SJSA1 (cell line): ENCODE measurements around the gene FAM72A. TPM values are rescaled to one million over a fixed set of nuclear protein-coding genes. Genes with fewer than 3 reads are reported as not detected.
A peak's percentile ranks its signal among the peaks of the same experiment; 100 is the strongest.
"Not testable (repeated sequence)": the region's sequence is repeated elsewhere in the genome, so short reads cannot be mapped to it uniquely, and the experiment has no call there.

ENCODE experiments used
- DNase-seq, 2 experiments: peaks; one replicate each; pipeline ENCODE4 v3.0.0-alpha.2; 2015 to 2020; ENCODE audit warnings: low spot score in 2 of 2, low read depth in 1 of 2
- H3K27ac ChIP-seq: fragments of 250-450 bp; sonication (Bioruptor Pico); 2 replicates; pipeline ENCODE4 v1.5.1; 2020; ENCODE audit warnings: mild to moderate bottlenecking, moderate library complexity
- H3K27me3 ChIP-seq: fragments of 250-450 bp; sonication (Bioruptor Pico); replicated peaks from 2 replicates; pipeline ENCODE4 v1.5.1; 2020; ENCODE audit warnings: mild to moderate bottlenecking, moderate library complexity
- H3K36me3 ChIP-seq: fragments of 250-450 bp; sonication (Bioruptor Pico); 2 replicates; pipeline ENCODE4 v1.5.1; 2020; ENCODE audit warnings: mild to moderate bottlenecking
- H3K4me1 ChIP-seq: fragments of 250-450 bp; sonication (Bioruptor Pico); replicated peaks from 2 replicates; pipeline ENCODE4 v1.6.1; 2021; ENCODE audit warnings: mild to moderate bottlenecking
- H3K4me3 ChIP-seq: fragments of 250-450 bp; sonication (Bioruptor Pico); 2 replicates; pipeline ENCODE4 v1.5.1; 2020; ENCODE audit warnings: mild to moderate bottlenecking
- H3K9me3 ChIP-seq: fragments of 250-450 bp; sonication (Bioruptor Pico); replicated peaks from 2 replicates; pipeline ENCODE4 v1.5.1; 2020; ENCODE audit warnings: mild to moderate bottlenecking
- total RNA-seq: library from RNA; depleted of rRNA; stranded (reverse); fragments of >200 nt; shearing (Covaris generic); gene quantifications from 2 replicates; pipeline ENCODE4 v1.2.3, GENCODE V29; 2014

Gene FAM72A
- total RNA-seq, 1 experiment from 2014 or later: 7.2 TPM

GRCh38 chr1:206195182-206195581 is 7.5 kb downstream of the FAM72A start:
- not testable (repeated sequence) for H3K9me3 ChIP-seq, DNase-seq, H3K36me3 ChIP-seq, H3K4me1 ChIP-seq, H3K4me3 ChIP-seq, H3K27ac ChIP-seq, H3K27me3 ChIP-seq

DNA sequence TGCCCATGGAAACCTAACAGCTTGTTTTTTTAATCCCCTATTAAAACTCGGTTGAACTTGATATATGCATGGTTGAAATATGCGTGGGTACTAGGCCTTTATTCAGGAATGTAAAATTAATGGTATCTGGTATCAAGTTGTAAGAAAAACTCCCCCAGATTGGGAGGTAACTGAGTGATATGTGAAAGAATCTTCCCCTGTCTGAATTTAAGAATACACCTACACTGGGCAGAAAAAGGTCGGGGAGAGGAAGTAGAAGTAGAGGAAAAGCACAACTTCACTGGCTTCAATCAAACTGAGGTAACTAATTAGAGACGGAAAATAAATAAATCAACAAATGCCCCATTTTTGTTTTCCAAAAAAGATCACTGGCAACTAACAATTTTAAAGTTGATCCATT is 15.8 kb downstream of the FAM72A start:
- not testable (repeated sequence) for H3K27me3 ChIP-seq, H3K4me1 ChIP-seq, H3K27ac ChIP-seq, H3K4me3 ChIP-seq, H3K36me3 ChIP-seq, DNase-seq, H3K9me3 ChIP-seq

DNA sequence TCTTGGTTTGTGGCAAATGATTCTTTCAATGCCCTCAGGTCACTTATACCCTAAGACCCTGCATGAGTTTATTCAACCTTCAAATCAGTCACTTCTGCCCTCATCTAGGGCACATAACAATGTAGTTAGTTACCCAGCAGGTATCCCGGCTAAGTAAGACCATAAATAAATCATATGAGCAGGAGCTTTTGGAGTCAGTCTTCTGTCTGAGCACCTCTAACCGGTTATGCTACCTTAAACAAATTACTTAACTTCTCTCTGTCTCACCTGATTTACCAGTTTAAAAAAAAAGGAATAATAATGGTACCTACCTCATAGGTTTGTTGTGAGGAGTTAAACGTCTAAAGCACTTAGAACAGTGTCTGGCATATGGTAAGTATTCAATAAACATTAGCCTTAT is 16.9 kb downstream of the FAM72A start:
- not testable (repeated sequence) for H3K27ac ChIP-seq, H3K4me3 ChIP-seq, H3K4me1 ChIP-seq, DNase-seq, H3K9me3 ChIP-seq, H3K36me3 ChIP-seq, H3K27me3 ChIP-seq

DNA sequence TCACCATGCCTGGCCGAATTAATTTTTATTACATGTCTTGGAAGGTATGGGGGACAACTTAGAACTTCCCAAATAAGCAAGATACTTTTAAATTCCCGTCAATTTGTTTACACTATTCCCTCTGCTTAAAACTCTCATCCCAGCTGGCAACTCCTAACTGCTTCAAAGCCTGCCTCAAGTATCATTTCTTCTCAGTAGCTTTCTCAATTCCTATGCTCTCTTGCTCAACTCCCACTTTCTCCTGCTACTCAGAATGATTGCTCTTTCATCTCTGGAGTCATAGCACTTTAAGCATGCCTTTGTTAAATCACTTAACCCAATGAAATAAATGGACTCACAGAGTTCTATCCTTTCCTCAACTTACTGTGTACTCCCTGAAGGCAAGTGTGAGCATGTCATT is 18.9 kb downstream of the FAM72A start:
- H3K27me3 ChIP-seq, H3K4me3 ChIP-seq, DNase-seq, H3K27ac ChIP-seq, H3K4me1 ChIP-seq, H3K9me3 ChIP-seq, H3K36me3 ChIP-seq: not testable (repeated sequence)

- not testable (repeated sequence) for H3K27me3 ChIP-seq, H3K4me1 ChIP-seq, H3K36me3 ChIP-seq, H3K27ac ChIP-seq, H3K4me3 ChIP-seq, H3K9me3 ChIP-seq
- DNase-seq: peak in 1 of 2 experiments; percentile 24
Measured at GRCh38 chr1:206182368-206183317, 20.0 kb downstream of the FAM72A start.

GRCh38 chr1:206179666-206180065 is 23.0 kb downstream of the FAM72A start:
- H3K36me3 ChIP-seq, H3K27me3 ChIP-seq, H3K9me3 ChIP-seq, H3K4me1 ChIP-seq, H3K27ac ChIP-seq, DNase-seq, H3K4me3 ChIP-seq: not testable (repeated sequence)

GRCh38 chr1:206178061-206178989 is 24.3 kb downstream of the FAM72A start:
- DNase-seq, H3K36me3 ChIP-seq, H3K27me3 ChIP-seq, H3K27ac ChIP-seq, H3K4me3 ChIP-seq, H3K4me1 ChIP-seq, H3K9me3 ChIP-seq: not testable (repeated sequence)

GRCh38 chr1:206176114-206176502 is 26.5 kb downstream of the FAM72A start:
- not testable (repeated sequence) for H3K4me1 ChIP-seq, H3K9me3 ChIP-seq, H3K27me3 ChIP-seq, H3K27ac ChIP-seq, H3K4me3 ChIP-seq, H3K36me3 ChIP-seq
- DNase-seq: peak in 1 of 2 experiments; percentile 40

GRCh38 chr1:206175459-206176113 is 27.1 kb downstream of the FAM72A start:
- not testable (repeated sequence) for DNase-seq, H3K36me3 ChIP-seq, H3K4me3 ChIP-seq, H3K9me3 ChIP-seq, H3K4me1 ChIP-seq, H3K27ac ChIP-seq, H3K27me3 ChIP-seq

DNA sequence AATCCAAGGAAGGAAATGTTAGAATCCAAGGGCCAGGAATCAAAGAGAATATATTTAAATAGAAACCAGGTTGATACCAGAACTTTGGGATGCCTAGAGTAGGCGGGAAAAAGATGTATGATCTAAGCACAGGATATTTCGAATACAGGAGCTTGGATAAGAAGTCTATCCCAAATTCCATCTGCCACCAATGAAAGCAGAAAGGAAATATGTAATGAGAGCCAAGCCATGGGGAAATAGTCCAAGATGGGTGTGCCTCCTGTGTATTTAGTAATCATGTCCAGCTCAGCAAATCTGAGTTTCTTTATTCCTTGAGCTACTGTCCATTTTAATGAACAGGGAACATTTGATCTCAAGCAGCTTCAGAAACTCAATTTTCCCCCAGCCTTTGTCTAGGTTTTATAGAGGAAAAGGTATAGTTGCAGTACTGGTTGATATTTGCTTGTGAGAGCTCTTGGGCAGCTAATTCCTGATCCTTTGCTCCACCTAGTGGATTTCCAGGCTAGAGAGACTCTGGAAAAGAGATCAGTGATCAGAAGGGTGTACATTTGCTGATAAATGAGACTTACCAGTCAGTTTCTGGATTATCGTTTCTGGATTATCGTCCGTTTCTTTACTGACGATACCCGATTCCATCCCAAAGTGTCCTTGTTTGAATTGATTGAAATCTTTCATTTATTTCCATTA is 28.3 kb downstream of the FAM72A start:
- not testable (repeated sequence) for H3K4me1 ChIP-seq, H3K4me3 ChIP-seq, H3K27ac ChIP-seq, H3K36me3 ChIP-seq, H3K27me3 ChIP-seq, DNase-seq, H3K9me3 ChIP-seq

- not testable (repeated sequence) for H3K36me3 ChIP-seq, H3K27ac ChIP-seq, H3K4me1 ChIP-seq, H3K9me3 ChIP-seq, H3K27me3 ChIP-seq, DNase-seq, H3K4me3 ChIP-seq
Measured at GRCh38 chr1:206173110-206173719, 29.4 kb downstream of the FAM72A start.

- H3K36me3 ChIP-seq, DNase-seq, H3K9me3 ChIP-seq, H3K4me3 ChIP-seq, H3K27ac ChIP-seq, H3K27me3 ChIP-seq, H3K4me1 ChIP-seq: not testable (repeated sequence)
Measured at GRCh38 chr1:206169794-206170193, 32.8 kb downstream of the FAM72A start.

DNA sequence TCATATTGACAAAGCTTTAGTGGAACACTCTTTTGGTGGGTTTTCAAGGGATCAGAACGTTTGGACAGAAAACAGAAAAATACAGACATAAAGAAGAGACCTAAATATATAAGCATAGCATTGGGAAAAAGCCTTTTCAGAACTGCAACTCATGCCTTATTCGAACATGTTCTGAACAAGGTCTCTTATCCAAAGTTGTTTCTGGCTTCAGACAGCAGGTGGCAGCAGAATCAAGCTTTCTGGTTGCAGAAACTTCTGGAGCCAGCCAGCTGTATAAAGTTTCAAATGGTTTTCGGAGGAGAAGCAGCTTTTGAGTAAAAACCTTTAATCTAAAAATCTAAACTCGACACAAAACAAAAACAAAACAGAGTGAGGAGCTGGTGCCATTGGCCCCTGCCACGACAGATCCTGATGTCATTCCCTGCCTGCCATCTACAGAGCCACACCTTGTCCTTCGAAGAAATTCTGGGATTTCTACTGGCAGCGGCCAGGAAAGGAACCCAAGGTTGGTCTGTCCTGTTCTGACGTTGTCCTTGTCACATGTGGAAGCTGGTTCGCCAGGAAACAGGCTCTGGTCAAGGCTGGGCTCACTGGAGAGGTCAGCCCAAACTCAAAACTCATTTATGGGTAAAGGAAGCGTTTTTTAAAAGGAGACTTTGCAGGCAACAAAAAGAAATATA is 35.1 kb downstream of the FAM72A start:
- not testable (repeated sequence) for H3K36me3 ChIP-seq, H3K4me1 ChIP-seq, H3K27ac ChIP-seq, H3K27me3 ChIP-seq, DNase-seq, H3K4me3 ChIP-seq, H3K9me3 ChIP-seq
